ENCODE measurements around the gene VPS11.
A peak's percentile ranks its signal among the peaks of the same experiment; 100 is the strongest.
"Not testable (repeated sequence)": the region's sequence is repeated elsewhere in the genome, so short reads cannot be mapped to it uniquely, and the experiment has no call there.

Gene VPS11

DNA sequence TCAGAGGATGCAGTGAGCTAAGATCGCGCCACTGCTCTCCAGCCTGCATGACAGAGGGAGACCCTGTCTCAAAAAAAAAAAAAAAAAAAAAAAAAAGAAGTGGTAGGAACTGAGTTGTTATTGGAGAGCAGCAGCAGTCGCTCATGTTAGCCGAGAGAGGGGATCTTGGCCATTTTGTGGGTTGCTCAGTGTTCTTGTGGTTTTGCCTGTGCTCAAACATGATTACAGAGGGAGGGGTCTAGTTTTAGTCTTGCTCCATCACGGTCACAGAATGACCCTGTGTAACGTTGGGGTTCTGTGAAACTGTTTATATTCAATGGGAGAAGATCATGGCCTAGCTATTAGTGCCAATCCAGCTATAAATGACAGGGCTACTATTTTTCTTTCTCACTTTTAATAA is 32.1 kb downstream of the VPS11 start:
- peaks cover 28% of the 10 kb centered on the region for H3K36me3 Mint-ChIP-seq (ENCODE audit: low read depth)
- no peaks in the 10 kb centered on the region for H3K27me3 Mint-ChIP-seq (ENCODE audit: low read depth, poor library complexity)

DNA sequence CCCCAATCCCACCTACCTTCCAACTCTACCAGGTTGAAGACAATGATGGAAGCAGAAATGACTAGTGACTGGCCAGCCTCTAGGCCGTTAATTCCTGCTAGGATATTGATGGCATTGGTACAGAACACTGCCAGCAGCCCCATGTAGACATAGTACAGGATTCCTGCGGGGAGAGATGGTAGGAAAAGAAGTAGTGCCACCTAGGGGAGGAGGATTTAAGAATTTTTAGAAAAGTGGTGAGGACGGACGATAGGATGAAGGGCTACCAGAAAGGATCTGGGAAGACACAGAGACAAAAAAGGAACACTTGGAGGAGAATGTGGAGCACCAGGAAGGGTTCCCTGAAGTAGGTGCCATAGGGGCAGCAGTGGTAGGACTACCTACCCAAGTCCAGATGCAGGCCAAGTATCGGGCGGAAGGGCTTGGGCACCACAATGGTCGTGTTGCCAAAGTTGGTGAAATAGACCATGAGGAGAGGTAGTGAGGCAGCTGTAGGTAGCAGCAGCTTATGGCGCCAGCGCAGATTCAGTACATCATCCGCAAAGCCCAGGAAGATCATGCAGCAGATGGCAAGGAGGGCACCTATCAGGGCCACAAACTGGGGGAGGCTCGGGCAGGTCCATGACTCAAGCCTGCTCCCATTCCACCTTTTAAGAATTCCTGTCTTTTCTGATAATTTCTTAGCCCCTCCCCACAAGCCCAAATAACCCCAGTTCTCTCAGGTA is 32.8 kb downstream of the VPS11 start:
- DNase-seq, result no peak

More for the DNA sequence above, 32.1 kb downstream of the VPS11 start:
- Mint-ChIP-seq H3K9me3 (no peaks in the 10 kb centered on the region), H3K27ac (no peak overlapping the region), H3K4me1 (peaks cover 63% of the 10 kb centered on the region), H3K4me3 (peak overlapping the region; percentile 92)
- DNase-seq, result no peak
- TF ChIP-seq, protein P1, sequence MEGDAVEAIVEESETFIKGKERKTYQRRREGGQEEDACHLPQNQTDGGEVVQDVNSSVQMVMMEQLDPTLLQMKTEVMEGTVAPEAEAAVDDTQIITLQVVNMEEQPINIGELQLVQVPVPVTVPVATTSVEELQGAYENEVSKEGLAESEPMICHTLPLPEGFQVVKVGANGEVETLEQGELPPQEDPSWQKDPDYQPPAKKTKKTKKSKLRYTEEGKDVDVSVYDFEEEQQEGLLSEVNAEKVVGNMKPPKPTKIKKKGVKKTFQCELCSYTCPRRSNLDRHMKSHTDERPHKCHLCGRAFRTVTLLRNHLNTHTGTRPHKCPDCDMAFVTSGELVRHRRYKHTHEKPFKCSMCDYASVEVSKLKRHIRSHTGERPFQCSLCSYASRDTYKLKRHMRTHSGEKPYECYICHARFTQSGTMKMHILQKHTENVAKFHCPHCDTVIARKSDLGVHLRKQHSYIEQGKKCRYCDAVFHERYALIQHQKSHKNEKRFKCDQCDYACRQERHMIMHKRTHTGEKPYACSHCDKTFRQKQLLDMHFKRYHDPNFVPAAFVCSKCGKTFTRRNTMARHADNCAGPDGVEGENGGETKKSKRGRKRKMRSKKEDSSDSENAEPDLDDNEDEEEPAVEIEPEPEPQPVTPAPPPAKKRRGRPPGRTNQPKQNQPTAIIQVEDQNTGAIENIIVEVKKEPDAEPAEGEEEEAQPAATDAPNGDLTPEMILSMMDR (IDR thresholded peaks at IDR 0.05), result no peak

DNA sequence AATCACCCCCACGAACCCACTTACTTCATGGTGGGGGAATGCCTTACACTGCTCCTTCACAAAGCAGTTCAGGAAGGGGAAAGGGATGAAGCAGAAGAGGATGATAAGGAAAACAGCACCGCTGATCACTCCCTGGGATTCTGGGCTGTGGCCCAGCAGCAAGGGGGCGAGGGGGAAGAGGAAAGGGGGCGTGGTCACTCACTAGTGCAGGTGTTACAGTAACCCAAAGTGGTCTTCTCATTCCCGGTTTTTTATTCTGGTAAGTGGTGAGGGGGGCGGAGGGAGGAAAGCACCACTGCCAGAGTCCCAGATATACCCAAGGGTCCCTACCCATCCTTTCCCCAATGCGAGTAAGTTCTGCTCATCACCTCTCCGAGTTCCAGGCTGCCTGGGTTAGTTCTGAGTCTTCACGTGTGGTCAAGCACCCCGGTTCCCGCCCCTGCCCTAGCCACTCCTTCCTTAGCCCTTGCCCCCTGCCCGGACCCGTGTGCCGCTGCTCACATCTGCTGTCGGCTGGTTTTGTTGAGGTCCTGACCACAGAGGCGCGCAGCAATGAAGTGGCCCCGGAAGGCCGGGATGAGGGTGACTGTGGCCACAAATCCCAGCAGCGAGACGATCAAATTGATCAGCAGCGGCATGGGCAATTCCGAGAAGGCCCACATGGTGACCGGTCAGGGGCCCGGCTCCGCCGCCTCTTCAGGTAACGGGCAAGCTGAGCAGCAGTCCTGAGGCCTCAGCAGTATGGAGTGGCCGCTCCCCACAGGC is 33.6 kb downstream of the VPS11 start:
- peak; percentile 50 for DNase-seq
- TF ChIP-seq, protein P1 (IDR thresholded peaks at IDR 0.05), result no peak
- no peaks in the 10 kb centered on the region for H3K9me3 Mint-ChIP-seq
- peaks cover 28% of the 10 kb centered on the region for H3K36me3 Mint-ChIP-seq (ENCODE audit: low read depth)
- H3K4me1 Mint-ChIP-seq, result peaks cover 68% of the 10 kb centered on the region
- peaks cover 2% of the 10 kb centered on the region for H3K27me3 Mint-ChIP-seq (ENCODE audit: low read depth, poor library complexity)
- peak overlapping the region; percentile 92 for H3K4me3 Mint-ChIP-seq
- H3K27ac Mint-ChIP-seq, result peak overlapping the region; percentile 98

More for the DNA sequence above, 32.8 kb downstream of the VPS11 start:
- H3K4me1 Mint-ChIP-seq, result peaks cover 69% of the 10 kb centered on the region
- no peaks in the 10 kb centered on the region for H3K9me3 Mint-ChIP-seq
- H3K36me3 Mint-ChIP-seq (ENCODE audit: low read depth), result peaks cover 28% of the 10 kb centered on the region
- TF ChIP-seq, protein P1 (IDR thresholded peaks at IDR 0.05), result peak; percentile 28
- H3K4me3 Mint-ChIP-seq, result peak overlapping the region; percentile 92
- peak overlapping the region; percentile 67 for H3K27ac Mint-ChIP-seq
- peaks cover 2% of the 10 kb centered on the region for H3K27me3 Mint-ChIP-seq (ENCODE audit: low read depth, poor library complexity)

DNA sequence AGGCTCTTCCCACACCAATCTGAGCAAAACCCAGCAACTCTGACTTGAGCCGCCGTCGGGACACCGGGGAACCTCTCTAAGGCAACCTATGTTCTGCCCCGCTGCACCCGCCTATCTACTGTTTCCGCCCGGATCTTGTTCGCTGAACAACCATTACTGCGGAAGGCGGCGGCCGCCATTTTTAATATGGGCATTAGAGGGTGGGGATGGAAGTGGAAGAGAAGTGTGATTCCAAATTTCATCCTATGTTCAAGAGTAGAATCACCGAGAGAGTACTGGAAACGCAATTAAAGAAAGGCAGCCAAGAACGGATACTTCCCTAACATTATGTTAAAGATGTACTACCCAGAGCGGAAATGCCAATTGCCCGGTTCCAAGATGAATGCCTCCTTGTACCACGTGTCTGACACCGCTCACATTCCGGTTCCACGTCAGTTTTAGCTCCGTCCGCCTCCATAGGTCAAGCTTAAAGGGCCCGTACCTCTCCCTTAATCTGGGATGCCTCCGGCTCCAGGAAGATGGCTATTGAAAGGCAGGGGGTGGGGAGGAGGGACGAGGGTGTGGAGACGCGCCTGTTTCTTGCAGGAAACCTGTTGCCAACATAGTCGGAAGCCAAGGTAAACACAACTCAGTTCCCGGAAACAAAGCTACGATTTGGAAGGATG is 34.3 kb downstream of the VPS11 start, which contains the start of gene DPAGT1:
TSS of gene DPAGT1 (minus strand) at position 95 of the 665 bp plus-strand sequence. CDS start 198 bp downstream, outside the sequence.
- Mint-ChIP-seq H3K27me3 (ENCODE audit: low read depth, poor library complexity) (peaks cover 2% of the 10 kb centered on the region), H3K4me1 (peaks cover 71% of the 10 kb centered on the region), H3K9me3 (no peaks in the 10 kb centered on the region), H3K4me3 (peak within 1 kb of the TSS; percentile 92), H3K27ac (peak within 1 kb of the TSS; percentile 98), H3K36me3 (ENCODE audit: low read depth) (peaks cover 22% of the 10 kb centered on the region)
- TF ChIP-seq, protein P1 (IDR thresholded peaks at IDR 0.05), result no peak
- peak; percentile 81 for DNase-seq

DNA sequence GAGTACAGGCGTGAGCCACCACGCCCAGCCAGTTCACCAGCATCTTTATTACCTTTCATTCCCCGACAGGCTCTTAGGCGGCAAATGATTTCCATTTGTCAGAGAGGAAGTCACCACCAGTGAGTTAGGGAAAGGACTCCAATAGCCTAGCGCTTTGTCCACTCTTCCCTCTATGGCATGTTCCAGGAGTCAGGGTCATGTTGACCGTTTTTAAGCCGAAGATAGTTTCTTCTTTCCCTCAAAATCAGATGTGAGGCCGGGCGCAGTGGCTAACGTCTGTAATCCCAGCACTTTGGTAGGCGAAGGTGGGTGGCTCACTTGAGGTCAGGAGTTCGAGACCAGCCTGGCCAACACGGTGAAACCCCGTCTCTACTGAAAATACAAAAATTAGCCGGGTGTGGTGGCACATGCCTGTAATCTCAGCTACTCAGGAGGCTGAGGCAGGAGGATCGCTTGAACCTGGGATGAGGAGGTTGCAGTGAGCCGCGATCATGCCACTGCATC is 35.6 kb downstream of the VPS11 start:
- DNase-seq; H3K27me3 Mint-ChIP-seq (ENCODE audit: low read depth, poor library complexity); H3K9me3 Mint-ChIP-seq; H3K36me3 Mint-ChIP-seq (ENCODE audit: low read depth): not testable (repeated sequence)
- Mint-ChIP-seq H3K4me3 (peak overlapping the region; percentile 92), H3K27ac (peak overlapping the region; percentile 98), H3K4me1 (peaks cover 74% of the 10 kb centered on the region)

DNA sequence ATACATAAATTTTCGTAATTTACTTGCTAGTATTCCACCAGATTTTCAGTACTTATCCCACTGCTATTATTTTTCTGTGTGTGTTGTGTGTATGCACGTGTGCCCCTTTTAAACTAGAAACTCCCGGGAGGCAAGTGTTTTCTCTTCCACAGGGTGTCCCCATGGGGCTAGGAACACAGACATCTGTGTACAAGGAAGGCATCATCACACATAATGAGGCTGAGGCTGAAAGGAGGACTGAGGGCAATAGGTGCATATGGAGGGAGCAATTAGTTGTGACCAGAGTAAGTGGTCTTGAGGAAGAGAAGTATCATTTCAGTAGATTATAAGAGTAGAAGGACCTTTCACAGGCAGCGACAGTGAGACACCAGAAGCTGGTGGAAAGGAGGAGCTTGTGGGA is 36.2 kb downstream of the VPS11 start:
- H3K4me3 Mint-ChIP-seq, result peak overlapping the region; percentile 59
- TF ChIP-seq, protein P1 (IDR thresholded peaks at IDR 0.05), result no peak
- peaks cover 77% of the 10 kb centered on the region for H3K4me1 Mint-ChIP-seq
- peak overlapping the region; percentile 78 for H3K27ac Mint-ChIP-seq
- peaks cover 3% of the 10 kb centered on the region for H3K36me3 Mint-ChIP-seq (ENCODE audit: low read depth)
- no peak for DNase-seq
- H3K9me3 Mint-ChIP-seq, result no peaks in the 10 kb centered on the region
- peaks cover 10% of the 10 kb centered on the region for H3K27me3 Mint-ChIP-seq (ENCODE audit: low read depth, poor library complexity)
